ENCODE measurements around the gene HRH2.

HRH2 gene

GRCh38 chr5:175734016-175734415 lies 76.1 kb downstream of the HRH2 start:
- no peaks in the 10 kb centered on the region for H3F3A ChIP-seq (ENCODE audit: insufficient read depth, low read length)
- no peak overlapping the region for H3K4me2 ChIP-seq (ENCODE audit: low read length)
- no peak overlapping the region for H2AFZ ChIP-seq (ENCODE audit: low read length)
- H3K36me3 ChIP-seq (ENCODE audit: insufficient read depth, low read length): no peaks in the 10 kb centered on the region
- no peaks in the 10 kb centered on the region for H3K9me3 ChIP-seq (ENCODE audit: low read length)
- no peaks in the 10 kb centered on the region for H3K27me3 ChIP-seq (ENCODE audit: insufficient read depth, low read length)
- H3K9me2 ChIP-seq (ENCODE audit: low read depth, low read length): no peaks in the 10 kb centered on the region
- H3K4me1 ChIP-seq (ENCODE audit: insufficient read depth, low read length, severe bottlenecking): no peaks in the 10 kb centered on the region
- H4K20me1 ChIP-seq (ENCODE audit: insufficient read depth, low read length): no peaks in the 10 kb centered on the region
- H3K79me2 ChIP-seq (ENCODE audit: insufficient read depth, low read length): no peaks in the 10 kb centered on the region
- no peak overlapping the region for H3K4me3 ChIP-seq (ENCODE audit: low read depth, low read length, poor library complexity, severe bottlenecking)
- H3K9ac ChIP-seq (ENCODE audit: low read length): no peak overlapping the region
- TF ChIP-seq, protein P1, sequence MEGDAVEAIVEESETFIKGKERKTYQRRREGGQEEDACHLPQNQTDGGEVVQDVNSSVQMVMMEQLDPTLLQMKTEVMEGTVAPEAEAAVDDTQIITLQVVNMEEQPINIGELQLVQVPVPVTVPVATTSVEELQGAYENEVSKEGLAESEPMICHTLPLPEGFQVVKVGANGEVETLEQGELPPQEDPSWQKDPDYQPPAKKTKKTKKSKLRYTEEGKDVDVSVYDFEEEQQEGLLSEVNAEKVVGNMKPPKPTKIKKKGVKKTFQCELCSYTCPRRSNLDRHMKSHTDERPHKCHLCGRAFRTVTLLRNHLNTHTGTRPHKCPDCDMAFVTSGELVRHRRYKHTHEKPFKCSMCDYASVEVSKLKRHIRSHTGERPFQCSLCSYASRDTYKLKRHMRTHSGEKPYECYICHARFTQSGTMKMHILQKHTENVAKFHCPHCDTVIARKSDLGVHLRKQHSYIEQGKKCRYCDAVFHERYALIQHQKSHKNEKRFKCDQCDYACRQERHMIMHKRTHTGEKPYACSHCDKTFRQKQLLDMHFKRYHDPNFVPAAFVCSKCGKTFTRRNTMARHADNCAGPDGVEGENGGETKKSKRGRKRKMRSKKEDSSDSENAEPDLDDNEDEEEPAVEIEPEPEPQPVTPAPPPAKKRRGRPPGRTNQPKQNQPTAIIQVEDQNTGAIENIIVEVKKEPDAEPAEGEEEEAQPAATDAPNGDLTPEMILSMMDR (IDR thresholded peaks at IDR 0.05; ENCODE audit: low read length): no peak
- H3K27ac ChIP-seq (ENCODE audit: low read depth, low read length, poor library complexity, severe bottlenecking): no peak overlapping the region

DNA sequence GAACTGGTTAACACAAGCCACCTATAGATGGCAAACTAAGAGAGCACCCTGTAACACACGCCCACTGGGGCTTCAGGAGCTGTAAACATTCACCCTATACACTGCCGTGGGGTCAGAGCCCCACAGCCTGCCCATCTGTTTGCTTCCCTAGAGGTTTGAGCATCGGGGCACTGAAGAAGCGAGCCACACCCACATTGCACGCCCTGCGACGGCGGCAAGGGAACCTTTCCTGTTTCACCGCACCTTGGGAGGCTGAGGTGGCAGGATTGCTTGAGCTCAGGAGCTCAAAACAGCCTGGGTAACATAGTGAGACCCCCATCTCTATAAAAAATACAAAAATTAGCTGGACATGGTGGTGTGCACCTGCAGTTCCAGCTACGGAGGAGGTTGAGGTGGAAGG lies 76.6 kb downstream of the HRH2 start:
- Histone ChIP-seq H3K4me1 (ENCODE audit: insufficient read depth, low read length, severe bottlenecking) (no peaks in the 10 kb centered on the region), H3K27me3 (ENCODE audit: insufficient read depth, low read length) (no peaks in the 10 kb centered on the region), H3K4me3 (ENCODE audit: low read depth, low read length, poor library complexity, severe bottlenecking) (no peak overlapping the region), H2AFZ (ENCODE audit: low read length) (no peak overlapping the region), H3K36me3 (ENCODE audit: insufficient read depth, low read length) (no peaks in the 10 kb centered on the region), H3K9ac (ENCODE audit: low read length) (no peak overlapping the region), H3K27ac (ENCODE audit: low read depth, low read length, poor library complexity, severe bottlenecking) (no peak overlapping the region), H3K79me2 (ENCODE audit: insufficient read depth, low read length) (no peaks in the 10 kb centered on the region), H4K20me1 (ENCODE audit: insufficient read depth, low read length) (no peaks in the 10 kb centered on the region), H3F3A (ENCODE audit: insufficient read depth, low read length) (no peaks in the 10 kb centered on the region), H3K9me2 (ENCODE audit: low read depth, low read length) (no peaks in the 10 kb centered on the region), H3K4me2 (ENCODE audit: low read length) (no peak overlapping the region), H3K9me3 (ENCODE audit: low read length) (no peaks in the 10 kb centered on the region)
- TF ChIP-seq, protein P1 (IDR thresholded peaks at IDR 0.05; ENCODE audit: low read length): no peak
- TF ChIP-seq EZH2 (IDR thresholded peaks at IDR 0.05; ENCODE audit: borderline replicate concordance, low read length): no peak

- no peak overlapping the region for H3K4me2 ChIP-seq (ENCODE audit: low read length)
- no peaks in the 10 kb centered on the region for H4K20me1 ChIP-seq (ENCODE audit: insufficient read depth, low read length)
- H3K27me3 ChIP-seq (ENCODE audit: insufficient read depth, low read length): no peaks in the 10 kb centered on the region
- H3K9me2 ChIP-seq (ENCODE audit: low read depth, low read length): no peaks in the 10 kb centered on the region
- H3K79me2 ChIP-seq (ENCODE audit: insufficient read depth, low read length): no peaks in the 10 kb centered on the region
- H3K9me3 ChIP-seq (ENCODE audit: low read length): no peaks in the 10 kb centered on the region
- no peaks in the 10 kb centered on the region for H3K36me3 ChIP-seq (ENCODE audit: insufficient read depth, low read length)
- H2AFZ ChIP-seq (ENCODE audit: low read length): no peak overlapping the region
- H3K4me3 ChIP-seq (ENCODE audit: low read depth, low read length, poor library complexity, severe bottlenecking): no peak overlapping the region
- no peaks in the 10 kb centered on the region for H3F3A ChIP-seq (ENCODE audit: insufficient read depth, low read length)
- no peak for TF ChIP-seq EZH2 (IDR thresholded peaks at IDR 0.05; ENCODE audit: borderline replicate concordance, low read length)
- TF ChIP-seq, protein P1 (IDR thresholded peaks at IDR 0.05; ENCODE audit: low read length): no peak
- H3K9ac ChIP-seq (ENCODE audit: low read length): no peak overlapping the region
- no peak overlapping the region for H3K27ac ChIP-seq (ENCODE audit: low read depth, low read length, poor library complexity, severe bottlenecking)
- H3K4me1 ChIP-seq (ENCODE audit: insufficient read depth, low read length, severe bottlenecking): no peaks in the 10 kb centered on the region
Observed at GRCh38 chr5:175735701-175736100, 77.8 kb downstream of the HRH2 start.

Measured in OCI-LY1 (cell line).